ENCODE measurements around the gene FUS. TPM values are rescaled to one million over a fixed set of nuclear protein-coding genes. Genes with fewer than 3 reads are reported as not detected.

Gene FUS
- total and polyA plus RNA-seq, 2 of the 13 experiments (the other 11 are each of a cell fraction or from before 2014, with no cell fraction given), result 68.1 to 168 TPM

GRCh38 chr16:31145398-31145990 lies 34.4 kb upstream of the FUS start (continued):
- TF ChIP-seq GLMP (CRISPR knock-in tag; IDR thresholded peaks at IDR 0.05; ENCODE audit: borderline replicate concordance) (no peak), ZNF746 (CRISPR knock-in tag; IDR thresholded peaks at IDR 0.05) (no peak), POLR2G (IDR thresholded peaks at IDR 0.05; ENCODE audit: low read depth, low read length) (no peak), ZNF546 (CRISPR knock-in tag; conservative IDR thresholded peaks at IDR 0.05) (no peak), ZNF12 (CRISPR knock-in tag; IDR thresholded peaks at IDR 0.05) (no peak), ZC3H13 (CRISPR knock-in tag; IDR thresholded peaks at IDR 0.05) (no peak), ATF6 (CRISPR knock-in tag; conservative IDR thresholded peaks at IDR 0.05) (no peak), ZNF720 (CRISPR knock-in tag; IDR thresholded peaks at IDR 0.05) (no peak), NFE2 (CRISPR knock-in tag; IDR thresholded peaks at IDR 0.05) (no peak), ZNF572 (CRISPR knock-in tag; IDR thresholded peaks at IDR 0.05) (no peak), POLR2AphosphoS2 (IDR thresholded peaks at IDR 0.05; ENCODE audit: low read depth, low read length) (no peak), TBL1XR1 (IDR thresholded peaks at IDR 0.05; ENCODE audit: borderline replicate concordance, low read length, partially characterized antibody) (no peak), CHD2 (IDR thresholded peaks at IDR 0.05; ENCODE audit: low read depth, low read length) (no peak), MXD1 (CRISPR knock-in tag; IDR thresholded peaks at IDR 0.05) (0 out of 2 replicates have a peak, but pooled peaks have one; percentile 34), ZNF839 (CRISPR knock-in tag; IDR thresholded peaks at IDR 0.05; ENCODE audit: borderline replicate concordance) (no peak), SKIL (CRISPR knock-in tag; IDR thresholded peaks at IDR 0.05; ENCODE audit: borderline replicate concordance) (no peak), DNMT1 (CRISPR knock-in tag; IDR thresholded peaks at IDR 0.05) (no peak), NCOR1 (IDR thresholded peaks at IDR 0.05; ENCODE audit: borderline replicate concordance, low read length) (no peak), MATR3 (CRISPR knock-in tag; IDR thresholded peaks at IDR 0.05) (no peak), STAT6 (CRISPR knock-in tag; IDR thresholded peaks at IDR 0.05; ENCODE audit: borderline replicate concordance) (no peak), ZNF354B (CRISPR knock-in tag; IDR thresholded peaks at IDR 0.05) (no peak), ETV6 (CRISPR knock-in tag; conservative IDR thresholded peaks at IDR 0.05) (no peak), SKI (IDR thresholded peaks at IDR 0.05; ENCODE audit: partially characterized antibody) (no peak)

Data from HepG2 (cell line).